GM06990 (cell line): ENCODE results near the gene STARD6.
A peak's percentile ranks its signal among the peaks of the same experiment; 100 is the strongest.

Experiments used
- DNase-seq: peaks from one replicate; pipeline ENCODE4 v3.0.0-alpha.2; 2011; ENCODE audit not compliant: insufficient read length; ENCODE audit errors: extremely low read depth
- H3K27me3 ChIP-seq: replicated peaks from 2 replicates; pipeline ENCODE4 v1.6.0; 2011; ENCODE audit warnings: low read length; ENCODE audit not compliant: control insufficient read depth, insufficient read depth
- H3K36me3 ChIP-seq: 2 replicates; pipeline ENCODE4 v1.5.1; 2011; ENCODE audit warnings: low read length; ENCODE audit not compliant: control insufficient read depth, insufficient read depth
- H3K4me3 ChIP-seq: replicated peaks from 2 replicates; pipeline ENCODE4 v1.5.1; 2011; ENCODE audit warnings: low read depth, mild to moderate bottlenecking, control low read depth, low read length
- TF ChIP-seq, protein P1 (sequence below): IDR thresholded peaks from 2 replicates; pipeline ENCODE4 v1.5.1; 2011; ENCODE audit warnings: low read length, control low read depth, mild to moderate bottlenecking, inconsistent platforms; ENCODE audit not compliant: insufficient read depth, poor library complexity, severe bottlenecking

The STARD6 gene

DNA sequence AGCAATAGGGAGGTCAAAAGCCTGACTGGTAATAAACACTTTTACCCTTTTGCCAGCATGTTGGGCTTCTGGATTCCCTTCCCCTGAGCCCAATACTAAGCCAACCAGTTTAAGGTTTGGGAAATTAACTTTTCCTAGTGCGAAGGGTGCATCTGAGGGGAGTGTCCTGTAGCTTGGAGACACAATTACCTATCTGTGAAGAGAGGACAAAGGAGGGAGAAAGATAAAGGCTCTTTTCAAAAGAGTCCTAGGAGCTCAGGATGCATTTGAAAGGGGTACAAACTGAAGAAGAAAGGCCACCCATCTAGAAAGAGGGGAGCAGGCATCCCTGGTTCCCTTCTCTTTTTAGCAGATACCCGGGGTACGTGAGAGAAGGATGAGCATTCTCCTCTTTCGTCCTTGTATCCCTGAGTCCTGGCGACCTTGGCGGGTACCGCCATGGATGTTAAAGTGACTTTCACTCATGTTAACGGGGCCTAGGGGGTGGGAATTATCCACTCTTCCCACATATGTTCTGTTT, 25.1 kb upstream of the STARD6 start:
- Histone ChIP-seq H3K27me3 (no peaks in the 10 kb centered on the region), H3K4me3 (no peak overlapping the region), H3K36me3 (no peaks in the 10 kb centered on the region; the same call in 1 of the 2 replicates)
- TF ChIP-seq, protein P1, sequence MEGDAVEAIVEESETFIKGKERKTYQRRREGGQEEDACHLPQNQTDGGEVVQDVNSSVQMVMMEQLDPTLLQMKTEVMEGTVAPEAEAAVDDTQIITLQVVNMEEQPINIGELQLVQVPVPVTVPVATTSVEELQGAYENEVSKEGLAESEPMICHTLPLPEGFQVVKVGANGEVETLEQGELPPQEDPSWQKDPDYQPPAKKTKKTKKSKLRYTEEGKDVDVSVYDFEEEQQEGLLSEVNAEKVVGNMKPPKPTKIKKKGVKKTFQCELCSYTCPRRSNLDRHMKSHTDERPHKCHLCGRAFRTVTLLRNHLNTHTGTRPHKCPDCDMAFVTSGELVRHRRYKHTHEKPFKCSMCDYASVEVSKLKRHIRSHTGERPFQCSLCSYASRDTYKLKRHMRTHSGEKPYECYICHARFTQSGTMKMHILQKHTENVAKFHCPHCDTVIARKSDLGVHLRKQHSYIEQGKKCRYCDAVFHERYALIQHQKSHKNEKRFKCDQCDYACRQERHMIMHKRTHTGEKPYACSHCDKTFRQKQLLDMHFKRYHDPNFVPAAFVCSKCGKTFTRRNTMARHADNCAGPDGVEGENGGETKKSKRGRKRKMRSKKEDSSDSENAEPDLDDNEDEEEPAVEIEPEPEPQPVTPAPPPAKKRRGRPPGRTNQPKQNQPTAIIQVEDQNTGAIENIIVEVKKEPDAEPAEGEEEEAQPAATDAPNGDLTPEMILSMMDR = no peak
- no peak for DNase-seq

DNA sequence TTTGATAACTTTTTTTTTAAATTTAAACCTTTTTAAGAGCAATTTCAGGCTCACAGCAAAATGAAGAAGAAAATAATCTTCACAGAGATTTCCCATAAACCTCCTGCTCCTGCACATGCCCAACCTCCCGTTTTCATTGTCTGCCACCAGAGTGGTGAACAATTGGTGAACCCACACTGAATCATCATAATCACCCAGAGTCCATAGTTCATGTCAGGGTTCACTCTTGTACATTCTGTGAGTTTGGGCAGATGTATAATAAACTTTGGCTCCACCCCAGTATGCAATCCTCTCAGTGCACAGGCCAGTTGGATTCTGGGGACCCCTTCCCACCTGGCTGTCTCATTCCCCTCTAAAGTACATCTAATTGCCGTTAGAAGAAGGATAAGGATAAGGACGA, 24.4 kb upstream of the STARD6 start:
- DNase-seq = no peak
- TF ChIP-seq, protein P1 = no peak
- no peaks in the 10 kb centered on the region for H3K27me3 ChIP-seq
- no peaks in the 10 kb centered on the region; the same call in 1 of the 2 replicates for H3K36me3 ChIP-seq
- H3K4me3 ChIP-seq = no peak overlapping the region

DNA sequence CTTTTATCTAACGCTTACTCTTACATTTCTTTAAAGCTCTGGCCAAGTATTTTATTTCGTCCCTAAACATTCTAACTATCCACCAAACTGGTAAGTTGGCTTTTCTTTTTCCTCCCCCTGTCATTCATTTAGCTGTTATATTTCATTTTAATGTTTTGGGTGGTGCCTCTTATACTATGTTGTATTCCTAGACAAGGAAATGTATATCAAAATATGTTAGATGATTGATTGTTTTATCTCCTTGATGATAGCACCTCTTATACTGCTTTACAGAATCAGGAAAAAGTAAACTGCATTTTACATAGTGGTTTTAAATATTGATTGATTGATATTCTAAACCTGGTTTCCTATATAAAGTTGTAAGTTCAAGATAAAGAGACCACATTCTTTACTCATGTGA, 24.0 kb upstream of the STARD6 start:
- DNase-seq = no peak
- Histone ChIP-seq H3K4me3 (no peak overlapping the region), H3K36me3 (no peaks in the 10 kb centered on the region; the same call in 1 of the 2 replicates), H3K27me3 (no peaks in the 10 kb centered on the region)
- TF ChIP-seq, protein P1 = no peak

DNA sequence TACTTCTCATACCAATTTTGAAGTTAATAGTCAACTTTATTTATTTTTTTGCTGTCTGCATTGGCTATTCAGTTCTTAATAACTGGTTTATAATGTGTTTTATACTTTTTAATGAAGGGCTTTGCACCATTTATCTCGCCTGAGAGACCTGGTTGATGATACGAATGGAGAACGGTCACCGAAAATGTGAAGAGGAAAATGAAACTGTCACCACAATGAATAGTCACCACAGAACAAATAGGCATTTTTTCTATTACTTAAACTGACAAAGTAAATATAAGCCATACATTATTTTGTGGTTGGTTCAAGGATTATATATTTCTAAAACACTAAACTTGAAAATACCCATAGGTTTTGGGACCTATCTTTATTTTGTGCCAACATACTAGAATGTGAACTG, 20.4 kb upstream of the STARD6 start:
- no peaks in the 10 kb centered on the region for H3K27me3 ChIP-seq
- no peak for DNase-seq
- H3K4me3 ChIP-seq = no peak overlapping the region
- TF ChIP-seq, protein P1 = no peak
- no peaks in the 10 kb centered on the region; the same call in 1 of the 2 replicates for H3K36me3 ChIP-seq

DNA sequence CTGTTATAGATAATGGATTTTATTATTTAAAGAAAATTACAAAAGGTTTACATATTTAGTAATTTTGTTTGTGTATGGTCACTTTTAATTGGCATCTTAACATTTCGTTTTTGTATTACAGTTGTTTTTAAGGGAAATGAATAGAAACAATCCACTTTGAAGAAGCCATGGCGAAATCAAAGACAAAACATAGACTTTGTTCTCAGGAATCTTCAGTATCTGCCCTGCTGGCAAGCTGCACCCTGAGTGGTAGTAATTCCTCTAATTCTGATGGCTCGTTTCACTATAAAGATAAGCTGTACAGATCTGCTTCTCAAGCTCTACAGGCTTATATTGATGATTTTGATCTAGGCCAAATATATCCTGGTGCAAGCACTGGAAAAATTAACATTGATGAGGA, 2.7 kb upstream of the STARD6 start:
- Histone ChIP-seq H3K27me3 (no peaks in the 10 kb centered on the region), H3K4me3 (no peak overlapping the region), H3K36me3 (no peaks in the 10 kb centered on the region)
- no peak for DNase-seq
- TF ChIP-seq, protein P1 = no peak

DNA sequence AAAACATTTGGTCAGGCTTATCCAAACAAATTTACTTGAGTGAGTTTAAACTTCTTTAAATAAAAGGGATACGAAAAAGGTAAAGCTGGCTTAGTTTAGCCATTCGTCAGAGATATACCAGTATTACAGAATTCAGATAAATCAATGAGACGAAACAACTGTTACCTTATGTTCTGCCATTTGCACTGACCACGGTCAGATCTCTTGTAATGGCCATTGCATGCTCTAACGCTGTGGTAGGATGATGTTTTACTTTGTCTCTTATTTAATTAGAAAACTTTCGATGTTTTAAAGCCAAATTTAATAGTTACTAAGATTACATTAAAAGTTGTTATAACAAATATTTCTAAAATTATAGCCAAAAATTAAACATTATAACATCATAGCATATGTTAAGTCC, 1.6 kb upstream of the STARD6 start:
- H3K36me3 ChIP-seq = no peaks in the 10 kb centered on the region
- TF ChIP-seq, protein P1 = no peak
- H3K27me3 ChIP-seq = no peaks in the 10 kb centered on the region
- no peak for DNase-seq
- peak overlapping the region; percentile 96 for H3K4me3 ChIP-seq
